ENCODE data around the gene ERCC6.

- TF ChIP-seq POLR2A (IDR thresholded peaks at IDR 0.05) (no peak), CTCF (IDR thresholded peaks at IDR 0.05) (no peak)
These were observed 38.5 kb downstream of the ERCC6 start for GRCh38 chr10:49500412-49500811.

All from Peyer's patch (tissue), 4 donors.